ENCODE measurements around the gene TBC1D17.

The TBC1D17 gene

GRCh38 chr19:49833599-49833998 is 43.9 kb upstream of the TBC1D17 start:
- no peaks in the 10 kb centered on the region for H3K27me3 ChIP-seq (ENCODE audit: insufficient read depth, low read length, poor library complexity, severe bottlenecking)
- H3K4me3 ChIP-seq (ENCODE audit: low read length, poor library complexity, severe bottlenecking): no peak overlapping the region
- H3K79me2 ChIP-seq (ENCODE audit: insufficient read depth, low read length): no peaks in the 10 kb centered on the region
- peaks cover 3% of the 10 kb centered on the region for H4K20me1 ChIP-seq (ENCODE audit: insufficient read depth, low read length, poor library complexity, severe bottlenecking)
- TF ChIP-seq, protein P1, sequence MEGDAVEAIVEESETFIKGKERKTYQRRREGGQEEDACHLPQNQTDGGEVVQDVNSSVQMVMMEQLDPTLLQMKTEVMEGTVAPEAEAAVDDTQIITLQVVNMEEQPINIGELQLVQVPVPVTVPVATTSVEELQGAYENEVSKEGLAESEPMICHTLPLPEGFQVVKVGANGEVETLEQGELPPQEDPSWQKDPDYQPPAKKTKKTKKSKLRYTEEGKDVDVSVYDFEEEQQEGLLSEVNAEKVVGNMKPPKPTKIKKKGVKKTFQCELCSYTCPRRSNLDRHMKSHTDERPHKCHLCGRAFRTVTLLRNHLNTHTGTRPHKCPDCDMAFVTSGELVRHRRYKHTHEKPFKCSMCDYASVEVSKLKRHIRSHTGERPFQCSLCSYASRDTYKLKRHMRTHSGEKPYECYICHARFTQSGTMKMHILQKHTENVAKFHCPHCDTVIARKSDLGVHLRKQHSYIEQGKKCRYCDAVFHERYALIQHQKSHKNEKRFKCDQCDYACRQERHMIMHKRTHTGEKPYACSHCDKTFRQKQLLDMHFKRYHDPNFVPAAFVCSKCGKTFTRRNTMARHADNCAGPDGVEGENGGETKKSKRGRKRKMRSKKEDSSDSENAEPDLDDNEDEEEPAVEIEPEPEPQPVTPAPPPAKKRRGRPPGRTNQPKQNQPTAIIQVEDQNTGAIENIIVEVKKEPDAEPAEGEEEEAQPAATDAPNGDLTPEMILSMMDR (conservative IDR thresholded peaks at IDR 0.05; ENCODE audit: low read length): no peak
- no peak for TF ChIP-seq EZH2phosphoT487 (IDR thresholded peaks at IDR 0.05; ENCODE audit: borderline replicate concordance)
- H3F3A ChIP-seq (ENCODE audit: low read depth): no peaks in the 10 kb centered on the region
- no peak overlapping the region for H2AFZ ChIP-seq (ENCODE audit: low read length)
- H3K9ac ChIP-seq (ENCODE audit: low read depth, low read length, poor library complexity, severe bottlenecking): no peak overlapping the region
- no peak overlapping the region for H3K4me2 ChIP-seq (ENCODE audit: low read depth, low read length, poor library complexity, severe bottlenecking)
- H3K9me3 ChIP-seq (ENCODE audit: insufficient read depth, low read depth, low read length): no peaks in the 10 kb centered on the region
- peaks cover 33% of the 10 kb centered on the region for H3K4me1 ChIP-seq (ENCODE audit: insufficient read depth, low read length, poor library complexity, severe bottlenecking)
- no peaks in the 10 kb centered on the region for H3K9me2 ChIP-seq (replicated peaks; ENCODE audit: low read depth, low read length)
- H3K36me3 ChIP-seq (ENCODE audit: insufficient read depth, low read length): peaks cover 50% of the 10 kb centered on the region; the same call in 1 of the 2 replicates

GRCh38 chr19:49835562-49835961 is 41.9 kb upstream of the TBC1D17 start:
- no peak overlapping the region for H3K4me3 ChIP-seq (ENCODE audit: low read length, poor library complexity, severe bottlenecking)
- no peaks in the 10 kb centered on the region for H3K9me2 ChIP-seq (replicated peaks; ENCODE audit: low read depth, low read length)
- peaks cover 29% of the 10 kb centered on the region for H3K4me1 ChIP-seq (ENCODE audit: insufficient read depth, low read length, poor library complexity, severe bottlenecking)
- H3K27me3 ChIP-seq (ENCODE audit: insufficient read depth, low read length, poor library complexity, severe bottlenecking): no peaks in the 10 kb centered on the region
- no peaks in the 10 kb centered on the region for H3K79me2 ChIP-seq (ENCODE audit: insufficient read depth, low read length)
- no peak overlapping the region for H3K9ac ChIP-seq (ENCODE audit: low read depth, low read length, poor library complexity, severe bottlenecking)
- peaks cover 3% of the 10 kb centered on the region for H4K20me1 ChIP-seq (ENCODE audit: insufficient read depth, low read length, poor library complexity, severe bottlenecking)
- no peaks in the 10 kb centered on the region for H3F3A ChIP-seq (ENCODE audit: low read depth)
- no peak overlapping the region for H3K4me2 ChIP-seq (ENCODE audit: low read depth, low read length, poor library complexity, severe bottlenecking)
- TF ChIP-seq EZH2phosphoT487 (IDR thresholded peaks at IDR 0.05; ENCODE audit: borderline replicate concordance): no peak
- TF ChIP-seq, protein P1 (conservative IDR thresholded peaks at IDR 0.05; ENCODE audit: low read length): no peak
- no peak overlapping the region for H2AFZ ChIP-seq (ENCODE audit: low read length)
- peaks cover 59% of the 10 kb centered on the region; the same call in 1 of the 2 replicates for H3K36me3 ChIP-seq (ENCODE audit: insufficient read depth, low read length)
- no peaks in the 10 kb centered on the region for H3K9me3 ChIP-seq (ENCODE audit: insufficient read depth, low read depth, low read length)

DNA sequence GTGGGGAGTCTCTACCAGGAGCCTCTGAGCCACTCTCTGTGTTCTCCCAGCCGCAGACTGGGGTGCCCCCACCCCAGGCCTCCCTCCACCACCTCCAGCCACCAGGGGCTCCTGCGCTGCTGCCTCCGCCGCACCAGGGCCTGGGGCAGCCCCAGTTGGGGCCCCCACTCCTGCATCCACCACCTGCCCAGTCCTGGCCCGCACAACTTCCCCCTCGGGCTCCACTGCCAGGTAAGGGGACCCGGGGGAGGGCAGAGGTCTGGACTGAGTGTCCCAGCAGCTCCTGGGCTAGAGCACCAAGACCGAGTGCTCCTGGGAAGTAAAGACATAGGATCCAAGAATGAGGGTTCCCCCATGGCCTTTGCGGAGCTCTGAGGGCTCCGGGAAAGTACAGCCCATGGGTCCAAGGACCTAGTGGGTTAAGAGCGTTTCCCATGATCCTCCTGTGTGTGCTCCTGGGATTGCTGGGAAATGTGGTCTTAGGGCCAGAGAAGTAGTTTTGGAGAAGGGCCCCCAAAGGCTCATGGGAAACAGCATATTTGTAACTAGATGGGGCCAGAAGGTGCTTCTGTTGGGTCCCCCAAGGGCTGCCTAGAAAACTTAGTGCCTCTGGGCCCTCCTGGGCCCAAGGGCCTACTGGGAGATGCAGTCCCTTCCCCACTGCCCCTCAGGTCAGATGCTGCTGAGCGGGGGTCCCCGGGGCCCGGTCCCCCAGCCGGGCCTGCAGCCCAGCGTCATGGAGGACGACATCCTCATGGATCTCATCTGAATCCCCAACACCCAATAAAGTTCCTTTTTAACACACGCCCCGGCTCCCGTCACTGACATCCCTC is 41.1 kb upstream of the TBC1D17 start:
- H3K9me2 ChIP-seq (replicated peaks; ENCODE audit: low read depth, low read length): no peaks in the 10 kb centered on the region
- TF ChIP-seq EZH2phosphoT487 (IDR thresholded peaks at IDR 0.05; ENCODE audit: borderline replicate concordance): no peak
- TF ChIP-seq, protein P1 (conservative IDR thresholded peaks at IDR 0.05; ENCODE audit: low read length): no peak

More for the DNA sequence above, 41.1 kb upstream of the TBC1D17 start:
- no peak overlapping the region for H3K9ac ChIP-seq (ENCODE audit: low read depth, low read length, poor library complexity, severe bottlenecking)
- H3K36me3 ChIP-seq (ENCODE audit: insufficient read depth, low read length): peaks cover 54% of the 10 kb centered on the region; the same call in 1 of the 2 replicates
- no peaks in the 10 kb centered on the region for H3K79me2 ChIP-seq (ENCODE audit: insufficient read depth, low read length)
- no peaks in the 10 kb centered on the region for H4K20me1 ChIP-seq (ENCODE audit: insufficient read depth, low read length, poor library complexity, severe bottlenecking)
- no peak overlapping the region for H3K4me3 ChIP-seq (ENCODE audit: low read length, poor library complexity, severe bottlenecking)
- H3K27me3 ChIP-seq (ENCODE audit: insufficient read depth, low read length, poor library complexity, severe bottlenecking): no peaks in the 10 kb centered on the region
- no peak overlapping the region for H3K4me2 ChIP-seq (ENCODE audit: low read depth, low read length, poor library complexity, severe bottlenecking)
- H2AFZ ChIP-seq (ENCODE audit: low read length): no peak overlapping the region
- H3K4me1 ChIP-seq (ENCODE audit: insufficient read depth, low read length, poor library complexity, severe bottlenecking): peaks cover 21% of the 10 kb centered on the region
- H3F3A ChIP-seq (ENCODE audit: low read depth): no peaks in the 10 kb centered on the region
- no peaks in the 10 kb centered on the region for H3K9me3 ChIP-seq (ENCODE audit: insufficient read depth, low read depth, low read length)

Data from Loucy (cell line).